Measurements from ENCODE around the gene ERBB4.

GRCh38 chr2:212523756-212524155, 14.8 kb downstream of the ERBB4 start:
- TF ChIP-seq CTCF (IDR thresholded peaks at IDR 0.05) (no peak), POLR2A (IDR thresholded peaks at IDR 0.05; ENCODE audit: low read length) (no peak), HMGXB4 (CRISPR knock-in tag; IDR thresholded peaks at IDR 0.05; ENCODE audit: borderline replicate concordance) (no peak), EP300 (IDR thresholded peaks at IDR 0.05) (no peak), ZSCAN20 (CRISPR knock-in tag; IDR thresholded peaks at IDR 0.05) (no peak), CBX2 (IDR thresholded peaks at IDR 0.05; ENCODE audit: borderline replicate concordance, low read depth) (no peak), ZC3H11A (IDR thresholded peaks at IDR 0.05) (no peak), SMC3 (IDR thresholded peaks at IDR 0.05) (no peak), FOSL2 (IDR thresholded peaks at IDR 0.05) (no peak), FOSL2 (CRISPR knock-in tag; IDR thresholded peaks at IDR 0.05) (no peak), RAD21 (conservative IDR thresholded peaks at IDR 0.05 in 1 of 2, IDR thresholded peaks at IDR 0.05 in 1 of 2) (no peak), POLR2AphosphoS2 (conservative IDR thresholded peaks at IDR 0.05; ENCODE audit: low read length) (no peak), PHF8 (IDR thresholded peaks at IDR 0.05; ENCODE audit: borderline replicate concordance, low read depth) (no peak), MAX (IDR thresholded peaks at IDR 0.05) (no peak)
